SH-SY5Y (cell line): ENCODE data around the gene SDHA.

Source experiments
- GATA2 ChIP-seq: IDR thresholded peaks from 2 replicates; pipeline ENCODE4 v1.6.1; 2011; ENCODE audit warnings: mild to moderate bottlenecking, low read depth, low read length
- GATA3 ChIP-seq: IDR thresholded peaks from 2 replicates; pipeline ENCODE4 v1.6.1; 2011; ENCODE audit warnings: low read depth, mild to moderate bottlenecking, low read length, moderate library complexity

GRCh38 chr5:179401-179800, 38.7 kb upstream of the SDHA start:
- TF ChIP-seq GATA2, result no peak
- TF ChIP-seq GATA3, result no peak
